Medulla oblongata (tissue), 1 donor: ENCODE data around the gene GCLC.

Experiments used
- DNase-seq: peaks from one replicate; pipeline ENCODE4 v3.0.0-alpha.2; 2015; ENCODE audit errors: extremely low spot score

The GCLC gene

GRCh38 chr6:53455678-53456077, 89.2 kb downstream of the GCLC start:
- no peak for DNase-seq

GRCh38 chr6:53451165-53451564, 93.7 kb downstream of the GCLC start:
- no peak for DNase-seq

GRCh38 chr6:53447865-53448264, 97.0 kb downstream of the GCLC start:
- no peak for DNase-seq
